Fibroblast of mammary gland (primary cell): ENCODE measurements around the gene ANXA11.
"Not testable (repeated sequence)": the region's sequence is repeated elsewhere in the genome, so short reads cannot be mapped to it uniquely, and the experiment has no call there.

ENCODE experiments used
- DNase-seq: peaks from one replicate; pipeline ENCODE4 v3.0.0-alpha.2; 2010; ENCODE audit warnings: low read depth
- H3K4me3 ChIP-seq: 2 replicates; pipeline ENCODE4 v1.5.1; 2011; ENCODE audit warnings: low read depth, mild to moderate bottlenecking, low read length, moderate library complexity; ENCODE audit not compliant: control insufficient read depth
- TF ChIP-seq, protein P1 (sequence below): conservative IDR thresholded peaks from 2 replicates; pipeline ENCODE4 v1.5.1; 2011; ENCODE audit warnings: low read depth, low read length, inconsistent platforms; ENCODE audit not compliant: control insufficient read depth, insufficient read depth

ANXA11 gene

GRCh38 chr10:80204677-80205476, 460 bp downstream of the ANXA11 start:
- DNase-seq, result no peak
- TF ChIP-seq, protein P1, sequence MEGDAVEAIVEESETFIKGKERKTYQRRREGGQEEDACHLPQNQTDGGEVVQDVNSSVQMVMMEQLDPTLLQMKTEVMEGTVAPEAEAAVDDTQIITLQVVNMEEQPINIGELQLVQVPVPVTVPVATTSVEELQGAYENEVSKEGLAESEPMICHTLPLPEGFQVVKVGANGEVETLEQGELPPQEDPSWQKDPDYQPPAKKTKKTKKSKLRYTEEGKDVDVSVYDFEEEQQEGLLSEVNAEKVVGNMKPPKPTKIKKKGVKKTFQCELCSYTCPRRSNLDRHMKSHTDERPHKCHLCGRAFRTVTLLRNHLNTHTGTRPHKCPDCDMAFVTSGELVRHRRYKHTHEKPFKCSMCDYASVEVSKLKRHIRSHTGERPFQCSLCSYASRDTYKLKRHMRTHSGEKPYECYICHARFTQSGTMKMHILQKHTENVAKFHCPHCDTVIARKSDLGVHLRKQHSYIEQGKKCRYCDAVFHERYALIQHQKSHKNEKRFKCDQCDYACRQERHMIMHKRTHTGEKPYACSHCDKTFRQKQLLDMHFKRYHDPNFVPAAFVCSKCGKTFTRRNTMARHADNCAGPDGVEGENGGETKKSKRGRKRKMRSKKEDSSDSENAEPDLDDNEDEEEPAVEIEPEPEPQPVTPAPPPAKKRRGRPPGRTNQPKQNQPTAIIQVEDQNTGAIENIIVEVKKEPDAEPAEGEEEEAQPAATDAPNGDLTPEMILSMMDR, result no peak

GRCh38 chr10:80203835-80204676, 1.3 kb downstream of the ANXA11 start:
- H3K4me3 ChIP-seq, result peak overlapping the region; percentile 88
- TF ChIP-seq, protein P1, result no peak
- no peak for DNase-seq

More at GRCh38 chr10:80204677-80205476, 460 bp downstream of the ANXA11 start:
- H3K4me3 ChIP-seq, result peak overlapping the region; percentile 88

DNA sequence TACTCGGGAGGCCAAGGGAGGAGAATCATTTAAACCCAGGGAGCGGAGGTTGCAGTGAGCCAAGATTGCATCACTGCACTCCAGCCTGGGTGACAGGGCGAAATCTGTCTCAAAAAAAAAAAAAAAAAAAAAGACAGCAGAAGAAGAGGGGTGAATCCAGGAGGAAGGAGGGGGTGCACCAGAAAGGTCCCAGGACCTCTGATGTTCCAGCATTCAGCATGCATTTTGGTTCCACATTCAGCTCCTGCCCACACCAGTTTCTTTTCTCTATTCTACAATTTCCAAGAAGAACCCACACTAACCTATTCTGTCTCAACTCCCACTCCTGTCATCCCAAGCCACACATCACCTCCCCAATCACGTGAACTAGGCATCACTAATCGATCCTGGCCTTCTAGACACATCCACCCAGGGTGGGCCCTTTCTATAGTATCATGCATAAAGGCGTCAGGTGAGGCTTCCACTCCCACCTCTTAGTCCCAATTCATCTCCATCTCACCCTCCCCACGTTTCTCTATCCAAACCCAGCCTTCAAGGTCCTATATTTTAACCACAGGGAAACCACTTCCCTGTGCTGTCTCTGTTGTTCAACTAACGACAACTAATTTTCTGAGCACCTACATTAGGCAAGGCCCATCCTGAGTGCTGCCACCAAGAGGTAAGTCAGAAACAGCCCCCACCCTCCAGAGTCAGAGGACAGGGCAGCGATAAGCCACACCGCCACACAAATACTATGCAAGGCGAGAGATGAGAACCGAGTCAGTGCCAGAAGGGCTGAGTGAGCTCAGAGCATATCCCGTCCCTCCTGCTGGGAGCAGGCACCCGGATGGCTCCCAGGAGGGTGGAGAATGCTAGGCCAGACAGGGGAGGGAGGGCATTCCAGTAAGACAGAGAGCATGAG, 2.2 kb downstream of the ANXA11 start:
- TF ChIP-seq, protein P1, result peak; percentile 21
- peak; percentile 89 for DNase-seq
- H3K4me3 ChIP-seq, result peak overlapping the region; percentile 88

GRCh38 chr10:80202530-80202929, 2.8 kb downstream of the ANXA11 start:
- DNase-seq, result not testable (repeated sequence)

DNA sequence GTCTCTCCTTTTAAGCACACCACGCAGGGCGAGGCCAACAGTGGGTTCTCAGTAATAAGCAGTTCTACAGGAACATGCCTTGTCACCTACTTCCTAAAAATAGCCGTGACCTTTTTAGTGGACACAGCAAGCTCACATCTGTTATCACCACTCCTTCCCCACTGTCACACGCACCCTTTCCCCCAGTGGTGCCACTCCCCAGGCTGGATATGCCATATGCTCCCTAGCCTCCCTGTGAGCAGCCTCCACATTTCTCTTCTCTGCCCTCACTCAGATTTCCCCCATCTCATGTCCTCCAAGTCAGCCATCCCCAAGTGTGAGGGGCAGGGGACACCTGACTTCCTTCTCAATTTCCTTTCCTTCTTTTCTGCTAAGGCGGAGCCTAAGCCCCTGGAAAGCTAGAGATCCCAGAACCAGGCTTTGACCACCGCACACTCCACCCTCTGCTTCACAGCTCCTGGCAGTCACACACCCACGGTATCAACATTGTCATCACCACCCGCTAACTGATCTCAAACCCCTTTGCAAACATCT, 3.7 kb downstream of the ANXA11 start:
- H3K4me3 ChIP-seq, result no peak overlapping the region
- DNase-seq, result no peak
- TF ChIP-seq, protein P1, result no peak

More at GRCh38 chr10:80202530-80202929, 2.8 kb downstream of the ANXA11 start:
- H3K4me3 ChIP-seq, result not testable (repeated sequence)

DNA sequence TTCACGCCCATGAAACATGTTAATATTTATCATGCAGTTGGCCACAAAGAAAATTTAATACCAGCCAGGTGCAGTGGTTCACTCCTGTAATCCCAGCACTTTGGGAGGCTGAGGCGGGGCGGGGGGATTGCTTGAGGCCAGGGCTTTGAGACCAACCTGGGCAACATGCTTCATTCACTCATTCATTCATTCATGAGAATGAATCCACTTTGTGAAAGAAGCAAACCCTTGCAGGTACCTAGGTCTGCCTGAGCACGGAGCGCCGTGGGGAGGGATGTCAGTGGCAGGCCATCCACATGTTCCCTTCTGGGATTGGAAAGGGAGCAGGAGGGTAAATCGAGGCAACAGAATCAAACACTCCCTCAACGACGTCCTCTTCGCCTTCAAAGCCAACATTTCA, 4.7 kb downstream of the ANXA11 start:
- TF ChIP-seq, protein P1, result no peak
- H3K4me3 ChIP-seq, result no peak overlapping the region
- DNase-seq, result no peak
